Stromal cell of bone marrow (primary cell): ENCODE results near the gene GPR151.
"Not testable (repeated sequence)": the region's sequence is repeated elsewhere in the genome, so short reads cannot be mapped to it uniquely, and the experiment has no call there.

ENCODE experiments used
- DNase-seq: peaks from one replicate; pipeline ENCODE4 v3.0.0-alpha.2; 2012; ENCODE audit warnings: low read depth

The GPR151 gene

GRCh38 chr5:146516151-146516475 lies at the start of gene GPR151:
GPR151 (minus strand) TSS chr5:146516190; CDS start chr5:146516113, 77 bp downstream.
- no peak for DNase-seq

DNA sequence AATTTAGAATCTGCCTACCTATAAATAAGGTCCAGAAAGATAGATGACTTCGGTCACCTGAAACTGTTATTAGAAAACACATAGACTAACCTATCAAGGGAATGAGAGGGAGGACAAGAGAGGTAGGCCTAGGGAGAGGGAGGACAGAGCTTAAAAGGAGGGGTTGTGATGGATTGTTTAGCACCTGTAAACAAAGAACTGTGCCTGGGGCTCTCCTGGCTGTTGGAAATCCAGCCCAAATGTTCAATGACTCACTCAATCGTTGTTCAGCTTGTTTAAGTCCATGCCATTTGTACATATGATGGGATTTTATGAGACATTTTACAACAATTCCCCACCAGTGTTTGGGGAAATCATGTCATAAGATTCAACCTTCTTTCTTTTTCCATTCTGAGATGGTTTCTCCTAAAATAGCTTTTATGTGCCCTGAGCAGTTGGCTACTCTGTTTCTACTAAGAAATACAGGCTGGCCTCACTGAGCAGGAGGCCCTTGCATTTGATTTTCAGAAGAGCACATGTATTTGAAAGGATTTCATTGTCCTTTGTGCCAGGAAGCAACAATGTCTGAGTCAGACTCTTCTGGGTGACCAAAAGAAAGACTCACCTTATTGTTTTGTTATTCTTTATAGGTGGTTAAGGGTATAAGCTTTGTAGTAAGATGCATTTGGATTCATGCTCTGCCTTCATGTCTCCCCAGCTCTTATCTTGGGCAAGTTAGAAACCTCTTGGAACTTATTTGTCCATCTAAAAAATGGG lies 48.2 kb upstream of the GPR151 start:
- no peak for DNase-seq

- DNase-seq = no peak
Observed at GRCh38 chr5:146562461-146562860, 46.5 kb upstream of the GPR151 start.

- DNase-seq = no peak
Observed at GRCh38 chr5:146561711-146562110, 45.7 kb upstream of the GPR151 start.

GRCh38 chr5:146560205-146560812 lies 44.3 kb upstream of the GPR151 start:
- no peak for DNase-seq

GRCh38 chr5:146556884-146557283 lies 40.9 kb upstream of the GPR151 start:
- not testable (repeated sequence) for DNase-seq

GRCh38 chr5:146553446-146553845 lies 37.5 kb upstream of the GPR151 start:
- no peak for DNase-seq

- no peak for DNase-seq
Observed at GRCh38 chr5:146549615-146550014, 33.6 kb upstream of the GPR151 start.

DNA sequence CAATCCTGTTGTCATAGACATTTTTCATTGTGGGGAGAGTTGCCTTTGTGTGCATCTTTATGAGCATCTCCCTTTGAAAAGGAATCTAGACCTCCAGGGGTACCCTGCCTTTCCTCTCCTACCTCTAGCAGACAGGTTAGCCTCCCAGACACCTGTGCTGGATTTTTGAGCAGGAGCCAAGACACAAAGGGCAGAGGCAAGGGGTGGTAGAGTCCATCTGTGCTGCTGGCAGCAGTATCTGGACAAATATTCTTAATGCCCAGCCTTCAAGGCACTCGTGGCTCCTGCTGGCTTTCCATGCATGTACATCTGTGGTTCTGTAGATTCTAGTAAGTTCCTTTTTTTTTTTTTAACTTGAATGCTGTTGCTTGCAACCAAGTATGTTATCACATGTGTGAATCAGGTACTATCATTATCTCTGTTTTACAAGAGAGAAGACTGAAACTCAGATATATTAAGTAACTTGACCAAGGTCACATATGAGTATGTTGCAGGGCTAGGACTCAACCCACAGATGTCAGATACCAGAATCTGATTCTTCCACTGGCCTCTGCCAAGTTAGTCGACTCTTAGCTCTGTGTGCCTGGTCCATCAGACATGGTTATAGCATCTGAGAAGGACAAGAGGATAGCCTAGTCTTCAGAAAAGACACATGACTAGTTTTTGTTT lies 32.9 kb upstream of the GPR151 start:
- no peak for DNase-seq

DNA sequence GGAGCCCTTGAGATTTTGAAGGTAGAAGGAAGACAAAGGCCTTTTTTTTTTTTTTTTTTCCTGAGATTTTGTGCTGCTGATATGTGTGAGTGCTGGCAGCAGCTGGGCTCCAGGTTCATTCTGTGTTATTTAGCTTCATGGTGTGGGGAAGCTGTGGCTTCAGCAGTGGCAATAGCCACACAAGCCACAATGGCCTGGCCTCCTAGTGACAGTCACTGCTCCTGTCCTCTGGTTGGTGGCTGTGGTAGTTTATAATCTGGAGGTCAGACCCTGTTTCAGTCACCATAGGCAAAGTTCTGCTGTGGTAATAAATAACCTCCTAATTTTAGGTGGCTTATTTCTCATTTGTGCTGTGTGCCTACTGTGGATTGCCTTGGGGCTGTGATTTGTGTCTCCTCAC lies 28.2 kb upstream of the GPR151 start:
- DNase-seq = no peak

DNA sequence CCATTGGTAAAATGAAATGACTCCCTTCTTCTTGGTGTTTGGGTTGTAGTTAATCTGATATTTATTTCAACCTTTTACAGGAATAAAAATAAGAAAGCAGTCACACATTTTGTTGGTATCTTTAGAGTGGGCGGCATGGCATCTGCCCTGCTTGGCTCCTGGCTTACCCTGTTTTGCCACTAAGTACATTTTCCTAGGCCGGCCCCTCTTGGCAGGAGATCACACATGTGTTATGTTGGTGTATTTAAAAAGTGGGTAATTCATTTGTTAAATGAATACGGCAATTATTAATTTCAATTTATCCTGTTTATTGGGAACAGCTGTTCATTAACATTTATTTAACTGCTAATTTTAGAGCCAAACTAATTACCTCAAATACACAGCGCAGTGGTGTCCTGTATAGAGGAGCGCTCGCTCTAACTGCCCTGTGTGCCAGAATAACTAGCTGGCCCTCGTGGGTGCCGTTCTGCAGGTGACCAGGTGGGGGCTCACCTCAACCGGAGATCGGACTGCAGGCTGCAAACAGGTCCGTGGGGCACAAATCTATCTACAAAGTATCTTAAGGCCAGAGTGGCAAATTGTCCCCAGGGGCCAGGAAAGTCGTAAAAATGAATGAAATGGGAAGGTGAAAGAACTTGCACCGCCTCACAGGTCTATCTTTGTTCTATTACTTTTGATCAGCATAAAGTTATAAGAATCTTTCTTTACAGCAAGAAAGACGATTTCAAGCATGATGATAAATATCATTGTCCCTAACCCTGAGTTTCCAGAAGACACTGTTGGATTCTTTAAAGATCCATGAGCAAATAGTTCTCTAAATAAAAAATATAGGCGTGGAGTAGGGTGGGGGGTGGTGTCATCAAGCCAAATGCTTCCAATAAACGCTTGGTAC lies 26.2 kb upstream of the GPR151 start:
- peak; percentile 17 for DNase-seq

DNA sequence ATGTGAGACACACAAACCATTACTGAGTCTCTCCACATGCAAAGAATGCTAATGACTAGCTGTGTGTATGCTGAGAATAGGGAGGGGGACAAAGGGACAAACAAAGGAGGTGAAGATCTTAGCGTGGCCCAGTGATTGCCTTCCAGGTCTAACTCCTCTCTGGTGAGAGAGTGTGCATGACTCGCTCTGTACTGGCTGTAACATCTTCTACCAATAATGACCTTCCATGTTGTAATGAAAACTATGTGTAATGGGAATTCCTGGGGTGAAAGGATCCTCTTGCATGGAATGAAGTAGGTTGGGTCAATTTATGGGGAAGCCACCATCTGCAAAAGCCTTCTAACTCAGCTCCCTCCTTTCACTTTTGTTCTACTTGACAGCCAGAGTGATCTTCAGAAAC lies 24.4 kb upstream of the GPR151 start:
- DNase-seq = no peak

DNA sequence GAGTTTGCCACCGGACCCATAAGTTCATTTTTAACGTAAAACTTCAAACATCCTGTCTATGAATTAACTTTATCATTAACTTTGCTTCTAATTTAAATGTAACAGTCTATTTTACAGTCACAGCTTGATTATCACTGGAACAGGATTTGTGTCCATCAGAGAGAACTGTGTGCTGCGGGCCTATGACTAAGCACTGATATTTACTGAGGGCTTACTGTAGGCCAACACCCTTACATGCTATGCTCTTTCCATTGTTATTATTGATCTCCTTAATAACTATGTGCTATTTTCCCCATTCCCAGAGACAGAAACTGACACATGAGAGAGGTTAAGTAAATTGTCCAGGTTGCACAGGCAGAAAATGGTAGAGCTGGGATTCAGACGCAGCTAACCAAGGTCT lies 24.0 kb upstream of the GPR151 start:
- DNase-seq = no peak

DNA sequence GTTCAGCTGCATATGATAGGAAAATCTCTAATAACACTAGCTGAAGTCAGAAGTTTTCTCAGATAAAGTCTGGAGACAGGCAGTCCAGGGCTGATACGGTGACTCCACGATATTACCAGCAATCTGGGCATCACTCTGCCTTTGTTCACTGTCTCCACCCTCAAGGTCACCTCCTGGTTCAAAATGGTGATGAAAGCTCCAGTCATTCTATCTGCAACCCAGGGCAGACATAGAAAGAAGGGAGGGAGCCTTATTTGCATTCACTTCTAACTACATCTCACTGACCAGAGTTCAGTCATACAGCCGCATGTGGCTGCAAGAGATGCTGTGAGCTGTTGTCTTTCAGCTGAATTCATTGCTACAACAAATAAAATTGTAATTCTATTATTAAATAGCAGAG lies 22.4 kb upstream of the GPR151 start:
- DNase-seq = no peak

DNA sequence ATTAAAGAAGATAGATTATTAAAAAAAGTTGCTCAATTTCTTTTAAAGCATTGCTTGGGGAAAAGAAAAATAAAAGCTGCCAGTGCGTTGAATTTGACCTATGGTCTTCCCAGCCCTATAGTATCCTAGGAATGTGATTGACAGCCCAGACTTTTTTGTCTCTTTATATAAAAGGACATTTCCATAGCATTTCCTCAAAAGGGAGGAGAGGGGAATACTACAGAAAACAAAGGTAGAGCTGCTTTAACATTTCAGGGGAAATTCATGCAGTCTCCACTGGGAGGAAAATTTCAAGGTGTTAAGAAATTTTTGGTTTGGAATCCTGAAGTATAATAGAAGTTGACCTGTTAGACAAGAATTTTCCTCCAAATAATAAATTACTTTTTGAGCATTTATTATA lies 17.9 kb upstream of the GPR151 start:
- DNase-seq = no peak

DNA sequence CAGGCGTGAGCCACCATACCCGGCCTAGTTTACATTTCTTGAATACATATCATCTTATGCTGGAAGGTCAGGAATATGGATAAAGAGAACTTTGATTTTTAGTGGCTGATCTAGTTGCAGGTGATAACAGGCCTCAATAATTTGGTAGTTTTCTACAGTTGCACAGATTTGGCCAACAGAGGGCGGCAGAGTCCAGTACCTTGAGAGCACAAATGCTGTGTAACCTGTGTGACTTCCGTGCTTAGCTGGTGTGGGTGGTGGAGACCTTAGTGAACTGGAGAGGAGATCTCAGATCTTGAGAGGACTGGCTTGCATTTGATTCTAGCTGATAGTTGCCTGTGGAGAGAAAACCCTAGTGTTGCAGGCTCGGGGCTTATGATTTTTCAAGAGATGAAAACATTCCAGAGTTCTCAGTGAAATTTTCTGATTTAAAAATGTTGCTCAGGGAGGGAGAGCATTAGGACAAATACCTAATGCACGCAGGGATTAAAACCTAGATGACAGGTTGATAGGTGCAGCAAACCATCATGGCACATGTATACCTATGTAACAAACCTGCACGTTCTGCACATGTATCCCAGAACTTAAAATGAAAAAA lies 17.4 kb upstream of the GPR151 start:
- peak; percentile 33 for DNase-seq

DNA sequence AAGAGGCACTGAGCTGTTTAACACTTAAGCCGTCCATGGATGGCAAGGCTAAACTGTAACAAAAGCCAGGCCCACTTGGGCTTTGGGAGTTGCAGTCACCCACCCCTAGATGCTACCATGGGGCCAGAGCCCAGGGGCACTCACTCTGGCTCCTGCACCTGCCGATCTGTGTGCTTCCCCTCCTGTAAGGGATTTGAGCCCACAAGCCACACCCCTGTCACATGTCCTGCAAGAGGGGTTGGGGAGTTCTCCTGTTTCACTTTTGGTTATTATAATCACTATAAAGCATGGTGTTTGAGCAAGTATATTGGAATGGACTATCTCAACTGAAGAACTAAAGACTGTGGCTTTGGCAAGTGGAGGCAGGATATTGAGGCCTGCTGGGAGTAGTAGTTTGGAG lies 14.0 kb upstream of the GPR151 start:
- no peak for DNase-seq

DNA sequence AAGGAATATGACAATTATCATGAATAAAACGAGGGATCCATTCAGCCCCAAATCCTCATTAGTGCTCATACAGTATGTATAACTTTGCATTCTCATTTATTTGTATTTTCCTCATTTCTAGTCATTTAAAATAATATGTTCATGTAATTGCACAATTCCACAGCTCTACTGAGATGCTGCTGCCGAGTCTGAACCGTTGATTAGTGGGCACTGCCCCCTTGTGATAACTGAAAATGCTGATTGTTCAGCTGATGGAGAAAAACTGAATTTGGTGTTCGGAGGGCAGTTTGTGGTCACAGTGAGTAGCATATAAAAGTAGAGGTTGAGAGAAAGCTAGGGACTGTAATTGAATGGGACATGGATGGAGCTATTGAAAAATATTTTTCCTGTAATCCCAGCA lies 12.2 kb upstream of the GPR151 start:
- DNase-seq = no peak

DNA sequence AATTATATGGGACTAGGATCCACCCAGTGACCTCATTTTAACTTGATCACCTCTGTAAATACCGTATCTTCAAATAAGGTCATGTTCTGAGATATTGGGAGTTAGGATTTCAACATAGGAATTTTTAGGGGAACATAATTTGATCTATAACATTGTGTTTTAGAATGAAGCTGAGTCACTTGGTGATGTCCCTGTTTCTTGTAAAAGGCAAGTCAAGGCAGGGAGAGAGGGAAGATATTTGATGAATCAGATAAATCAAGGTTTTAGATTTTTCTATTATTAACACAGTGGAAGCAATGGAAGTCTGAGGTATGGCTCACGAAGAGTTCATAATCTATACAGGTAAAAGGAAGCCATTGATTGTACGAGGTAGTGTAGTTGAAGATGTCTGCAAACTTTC lies 11.8 kb upstream of the GPR151 start:
- no peak for DNase-seq

DNA sequence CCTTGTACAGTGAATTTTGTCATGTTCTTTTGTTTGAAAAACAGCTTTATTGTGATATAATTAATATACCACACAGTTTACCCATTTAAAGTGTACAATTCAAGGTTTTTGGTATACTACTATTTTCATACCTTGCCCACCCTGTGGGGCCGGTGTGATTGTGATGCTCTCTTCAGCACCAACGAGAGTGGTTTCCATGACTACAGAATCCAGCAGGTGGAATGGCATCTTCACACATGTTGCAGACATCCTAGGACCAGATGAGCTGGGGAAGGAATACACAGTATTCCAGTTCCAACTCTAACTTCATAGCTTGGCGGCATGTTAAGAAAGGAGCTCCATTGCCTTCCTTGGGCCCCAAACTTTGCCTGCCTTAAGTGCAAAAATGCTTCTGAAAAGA lies 7.7 kb upstream of the GPR151 start:
- DNase-seq = no peak

DNA sequence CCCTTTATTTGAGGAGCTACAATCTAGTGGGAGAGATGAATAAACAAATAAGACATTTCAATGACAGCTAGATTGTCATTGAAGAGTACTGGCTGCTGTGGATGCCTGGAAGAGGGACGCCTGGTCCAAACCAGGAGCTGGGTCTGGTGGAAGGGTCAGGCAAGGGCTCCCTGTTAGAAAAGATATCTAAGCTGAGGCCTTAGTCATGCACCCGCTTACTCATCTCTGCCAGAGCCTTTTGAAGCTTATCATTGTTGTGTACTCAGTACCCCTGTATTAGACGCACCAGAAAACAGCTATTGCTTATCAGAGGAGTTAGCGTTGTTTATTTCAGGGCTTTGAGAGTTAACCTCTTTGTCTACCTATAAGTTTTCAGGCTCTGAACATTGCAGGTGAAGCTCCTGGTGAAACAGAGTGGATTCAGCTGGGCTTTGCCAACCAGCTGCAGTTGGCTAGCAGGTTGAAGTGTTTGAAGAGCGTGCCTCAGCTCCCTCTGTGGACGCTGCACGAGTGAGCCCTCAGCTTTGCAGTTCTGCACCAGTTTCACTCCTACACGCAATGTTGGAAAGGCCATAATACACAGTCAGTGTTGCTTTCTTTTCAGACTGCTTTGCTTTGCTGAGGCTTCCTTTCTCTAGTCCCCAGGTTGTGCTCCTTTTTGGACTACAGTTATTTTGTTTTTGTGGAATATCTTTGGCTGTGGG lies 5.6 kb upstream of the GPR151 start:
- no peak for DNase-seq

GRCh38 chr5:146520731-146521130 lies 4.7 kb upstream of the GPR151 start:
- DNase-seq = no peak
